ENCODE measurements around the gene HIP1R. TPM values are rescaled to one million over a fixed set of nuclear protein-coding genes. Genes with fewer than 3 reads are reported as not detected.
A peak's percentile ranks its signal among the peaks of the same experiment; 100 is the strongest.

The HIP1R gene
- total and polyA plus RNA-seq, 2 of the 13 experiments (the other 11 are each of a cell fraction or from before 2014, with no cell fraction given) = 18.4 to 25.5 TPM

DNA sequence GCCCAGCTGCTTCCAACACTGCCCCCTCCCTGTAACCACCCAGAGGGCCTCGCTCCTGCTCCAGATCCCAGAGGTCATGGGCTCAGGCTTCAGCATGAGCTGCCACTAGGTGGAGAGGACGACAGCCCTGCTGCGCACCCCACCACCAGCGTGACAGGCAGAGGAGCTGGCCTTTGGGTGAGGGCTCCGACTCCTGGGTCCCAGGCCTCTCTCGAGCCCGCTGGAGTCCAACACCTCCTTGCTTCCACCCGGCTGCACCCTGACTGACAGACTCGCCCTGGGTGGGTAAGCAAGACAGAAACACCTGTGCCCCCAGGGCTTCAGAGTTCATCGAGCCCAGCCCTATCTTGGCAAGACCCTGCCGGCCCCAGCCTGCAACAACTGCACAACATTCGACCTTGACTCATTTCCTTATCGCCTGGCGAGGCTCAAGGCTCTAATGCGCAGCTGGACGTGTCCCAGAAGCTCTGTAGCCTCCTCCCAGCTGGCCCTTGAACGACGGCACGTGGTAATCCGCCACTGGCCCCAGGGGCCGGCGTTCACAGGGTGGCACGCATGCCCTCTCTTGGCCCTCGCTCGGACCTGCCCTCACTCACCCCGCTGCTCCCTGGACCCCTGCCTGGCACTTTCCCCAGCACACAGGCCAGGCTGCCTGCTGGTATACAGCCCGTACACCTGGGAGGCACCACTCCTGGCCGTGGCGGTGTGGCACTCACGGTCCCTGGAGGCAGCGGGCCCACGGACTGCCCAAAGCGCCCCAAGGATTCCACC, 32.6 kb downstream of the HIP1R start (continued):
- TF ChIP-seq, protein P1, sequence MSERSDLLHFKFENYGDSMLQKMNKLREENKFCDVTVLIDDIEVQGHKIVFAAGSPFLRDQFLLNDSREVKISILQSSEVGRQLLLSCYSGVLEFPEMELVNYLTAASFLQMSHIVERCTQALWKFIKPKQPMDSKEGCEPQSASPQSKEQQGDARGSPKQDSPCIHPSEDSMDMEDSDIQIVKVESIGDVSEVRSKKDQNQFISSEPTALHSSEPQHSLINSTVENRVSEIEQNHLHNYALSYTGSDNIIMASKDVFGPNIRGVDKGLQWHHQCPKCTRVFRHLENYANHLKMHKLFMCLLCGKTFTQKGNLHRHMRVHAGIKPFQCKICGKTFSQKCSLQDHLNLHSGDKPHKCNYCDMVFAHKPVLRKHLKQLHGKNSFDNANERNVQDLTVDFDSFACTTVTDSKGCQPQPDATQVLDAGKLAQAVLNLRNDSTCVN (CRISPR knock-in tag; IDR thresholded peaks at IDR 0.05; ENCODE audit: borderline replicate concordance) = peak; percentile 37; the same call in 1 of the 2 replicates
- TF ChIP-seq MYC (CRISPR knock-in tag; IDR thresholded peaks at IDR 0.05; ENCODE audit: borderline replicate concordance) (peak; percentile 57), ZNF263 (CRISPR knock-in tag; IDR thresholded peaks at IDR 0.05) (0 out of 2 replicates have a peak, but pooled peaks have one; percentile 30), RELA (CRISPR knock-in tag; IDR thresholded peaks at IDR 0.05) (no peak), HDAC6 (IDR thresholded peaks at IDR 0.05; ENCODE audit: low read depth, low read length) (no peak), ZNF782 (CRISPR knock-in tag; IDR thresholded peaks at IDR 0.05; ENCODE audit: borderline replicate concordance) (no peak), HES4 (CRISPR knock-in tag; IDR thresholded peaks at IDR 0.05; ENCODE audit: borderline replicate concordance) (0 out of 2 replicates have a peak, but pooled peaks have one; percentile 32), KMT2A (CRISPR knock-in tag; IDR thresholded peaks at IDR 0.05) (no peak), ZSCAN29 (CRISPR knock-in tag; conservative IDR thresholded peaks at IDR 0.05) (no peak), HHEX (CRISPR knock-in tag; IDR thresholded peaks at IDR 0.05) (no peak), GATA4 (IDR thresholded peaks at IDR 0.05; ENCODE audit: borderline replicate concordance, low read depth) (no peak), NFIC (IDR thresholded peaks at IDR 0.05; ENCODE audit: low read length) (no peak), RFX3 (CRISPR knock-in tag; IDR thresholded peaks at IDR 0.05) (no peak), RARA (CRISPR knock-in tag; IDR thresholded peaks at IDR 0.05) (peak; percentile 27; the same call in 1 of the 2 replicates), RCOR2 (CRISPR knock-in tag; IDR thresholded peaks at IDR 0.05) (no peak), MBNL3 (CRISPR knock-in tag; conservative IDR thresholded peaks at IDR 0.05) (no peak), ZNF7 (CRISPR knock-in tag; IDR thresholded peaks at IDR 0.05) (no peak), ZFY (CRISPR knock-in tag; IDR thresholded peaks at IDR 0.05) (peak; percentile 51; the same call in 1 of the 2 replicates), FOXA1 (IDR thresholded peaks at IDR 0.05) (no peak), FOXA1 (CRISPR knock-in tag; IDR thresholded peaks at IDR 0.05) (no peak), AKAP8 (CRISPR knock-in tag; IDR thresholded peaks at IDR 0.05) (no peak), ZBTB7A (CRISPR knock-in tag; IDR thresholded peaks at IDR 0.05) (no peak), ELF3 (CRISPR knock-in tag; IDR thresholded peaks at IDR 0.05) (no peak), RXRA (CRISPR knock-in tag; IDR thresholded peaks at IDR 0.05) (0 out of 2 replicates have a peak, but pooled peaks have one; percentile 55), MED8 (CRISPR knock-in tag; IDR thresholded peaks at IDR 0.05; ENCODE audit: insufficient replicate concordance) (no peak)
- TF ChIP-seq, protein P2, sequence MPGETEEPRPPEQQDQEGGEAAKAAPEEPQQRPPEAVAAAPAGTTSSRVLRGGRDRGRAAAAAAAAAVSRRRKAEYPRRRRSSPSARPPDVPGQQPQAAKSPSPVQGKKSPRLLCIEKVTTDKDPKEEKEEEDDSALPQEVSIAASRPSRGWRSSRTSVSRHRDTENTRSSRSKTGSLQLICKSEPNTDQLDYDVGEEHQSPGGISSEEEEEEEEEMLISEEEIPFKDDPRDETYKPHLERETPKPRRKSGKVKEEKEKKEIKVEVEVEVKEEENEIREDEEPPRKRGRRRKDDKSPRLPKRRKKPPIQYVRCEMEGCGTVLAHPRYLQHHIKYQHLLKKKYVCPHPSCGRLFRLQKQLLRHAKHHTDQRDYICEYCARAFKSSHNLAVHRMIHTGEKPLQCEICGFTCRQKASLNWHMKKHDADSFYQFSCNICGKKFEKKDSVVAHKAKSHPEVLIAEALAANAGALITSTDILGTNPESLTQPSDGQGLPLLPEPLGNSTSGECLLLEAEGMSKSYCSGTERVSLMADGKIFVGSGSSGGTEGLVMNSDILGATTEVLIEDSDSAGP (CRISPR knock-in tag; IDR thresholded peaks at IDR 0.05; ENCODE audit: borderline replicate concordance) = peak; percentile 42; the same call in 1 of the 2 replicates
- TF ChIP-seq, protein P3, sequence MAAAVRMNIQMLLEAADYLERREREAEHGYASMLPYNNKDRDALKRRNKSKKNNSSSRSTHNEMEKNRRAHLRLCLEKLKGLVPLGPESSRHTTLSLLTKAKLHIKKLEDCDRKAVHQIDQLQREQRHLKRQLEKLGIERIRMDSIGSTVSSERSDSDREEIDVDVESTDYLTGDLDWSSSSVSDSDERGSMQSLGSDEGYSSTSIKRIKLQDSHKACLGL (CRISPR knock-in tag; IDR thresholded peaks at IDR 0.05) = 0 out of 2 replicates have a peak, but pooled peaks have one; percentile 27
- TF ChIP-seq, protein P4, sequence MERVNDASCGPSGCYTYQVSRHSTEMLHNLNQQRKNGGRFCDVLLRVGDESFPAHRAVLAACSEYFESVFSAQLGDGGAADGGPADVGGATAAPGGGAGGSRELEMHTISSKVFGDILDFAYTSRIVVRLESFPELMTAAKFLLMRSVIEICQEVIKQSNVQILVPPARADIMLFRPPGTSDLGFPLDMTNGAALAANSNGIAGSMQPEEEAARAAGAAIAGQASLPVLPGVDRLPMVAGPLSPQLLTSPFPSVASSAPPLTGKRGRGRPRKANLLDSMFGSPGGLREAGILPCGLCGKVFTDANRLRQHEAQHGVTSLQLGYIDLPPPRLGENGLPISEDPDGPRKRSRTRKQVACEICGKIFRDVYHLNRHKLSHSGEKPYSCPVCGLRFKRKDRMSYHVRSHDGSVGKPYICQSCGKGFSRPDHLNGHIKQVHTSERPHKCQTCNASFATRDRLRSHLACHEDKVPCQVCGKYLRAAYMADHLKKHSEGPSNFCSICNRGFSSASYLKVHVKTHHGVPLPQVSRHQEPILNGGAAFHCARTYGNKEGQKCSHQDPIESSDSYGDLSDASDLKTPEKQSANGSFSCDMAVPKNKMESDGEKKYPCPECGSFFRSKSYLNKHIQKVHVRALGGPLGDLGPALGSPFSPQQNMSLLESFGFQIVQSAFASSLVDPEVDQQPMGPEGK (CRISPR knock-in tag; IDR thresholded peaks at IDR 0.05) = peak; percentile 61; the same call in 1 of the 2 replicates

All from HepG2 (cell line).